Ecto neural progenitor cell (in vitro differentiated cells): ENCODE results near the gene UBE2O.
A peak's percentile ranks its signal among the peaks of the same experiment; 100 is the strongest.

Experiments used
- DNase-seq: peaks from one replicate; pipeline ENCODE4 v3.0.0-alpha.2; 2018; ENCODE audit warnings: low spot score

The UBE2O gene

DNA sequence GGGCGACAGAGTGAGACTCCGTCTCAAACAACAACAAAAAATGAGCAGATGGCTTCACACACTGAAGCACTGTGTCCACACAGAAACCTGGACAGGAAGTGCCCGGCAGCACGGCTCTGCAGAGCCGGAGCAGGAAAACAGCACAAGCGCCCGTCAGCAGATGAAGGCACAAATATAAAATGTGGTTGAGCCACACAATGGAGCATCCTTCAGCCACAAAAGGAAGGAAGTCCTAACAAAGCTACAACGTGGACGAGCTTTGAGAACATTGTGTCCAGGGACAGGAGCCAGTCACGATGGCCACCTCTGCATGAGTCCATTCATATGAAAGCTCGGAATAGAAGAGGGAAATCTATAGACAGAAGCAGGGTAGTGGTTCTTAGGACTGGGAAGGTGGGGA lies 32.6 kb upstream of the UBE2O start:
- DNase-seq, result no peak

DNA sequence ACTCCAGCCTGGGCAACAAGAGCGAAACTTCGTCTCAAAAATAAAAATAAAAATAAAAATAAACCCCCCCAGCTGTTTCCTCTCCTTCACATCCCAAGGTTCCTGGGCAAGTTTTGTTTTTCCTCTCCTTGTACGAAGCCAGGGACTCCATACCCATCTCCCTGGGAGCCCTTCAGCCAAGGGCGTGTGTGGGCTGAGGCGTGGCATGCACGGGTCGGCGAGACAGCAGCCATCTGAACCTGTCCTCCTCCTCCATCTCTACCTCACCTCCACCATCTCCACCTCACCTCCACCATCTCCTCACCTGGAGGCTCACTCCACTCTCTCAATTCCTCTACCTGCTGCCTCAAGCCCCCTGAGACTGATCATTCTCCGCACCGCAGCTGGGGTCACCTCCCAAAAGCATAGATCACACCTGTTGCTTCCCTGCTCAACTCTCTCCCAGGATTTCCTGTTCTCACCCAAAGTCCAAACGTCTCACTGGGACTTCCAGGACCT lies 31.3 kb upstream of the UBE2O start:
- DNase-seq, result no peak

DNA sequence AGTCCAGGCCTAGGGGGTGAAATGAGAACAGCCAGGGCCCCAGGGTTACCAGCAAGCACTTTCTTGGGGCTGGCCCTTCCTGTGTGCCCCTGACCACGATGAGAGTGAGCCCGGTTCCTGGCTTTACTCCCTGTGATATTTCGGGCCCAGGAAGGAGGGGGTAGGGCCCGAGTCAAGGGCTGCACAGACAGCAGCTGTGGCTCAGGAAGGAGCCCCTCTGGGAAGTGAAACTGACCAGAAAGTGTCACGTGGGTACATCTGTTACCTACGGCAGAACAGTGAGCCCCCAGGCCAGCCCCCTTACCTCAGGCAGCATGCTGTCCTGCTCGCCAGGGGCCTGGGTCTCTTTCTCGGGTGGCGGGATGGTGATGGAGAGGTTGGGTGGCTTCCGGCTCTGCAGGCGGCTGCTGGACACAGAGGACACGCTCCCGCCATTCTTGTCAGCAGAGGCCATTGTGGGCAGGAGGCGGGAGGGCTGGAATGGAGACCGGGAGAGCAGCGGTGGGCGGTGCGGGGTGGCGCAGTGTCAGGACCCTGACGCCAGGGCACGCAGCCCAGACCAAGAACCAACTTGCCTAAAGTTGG lies 28.2 kb upstream of the UBE2O start:
- no peak for DNase-seq

DNA sequence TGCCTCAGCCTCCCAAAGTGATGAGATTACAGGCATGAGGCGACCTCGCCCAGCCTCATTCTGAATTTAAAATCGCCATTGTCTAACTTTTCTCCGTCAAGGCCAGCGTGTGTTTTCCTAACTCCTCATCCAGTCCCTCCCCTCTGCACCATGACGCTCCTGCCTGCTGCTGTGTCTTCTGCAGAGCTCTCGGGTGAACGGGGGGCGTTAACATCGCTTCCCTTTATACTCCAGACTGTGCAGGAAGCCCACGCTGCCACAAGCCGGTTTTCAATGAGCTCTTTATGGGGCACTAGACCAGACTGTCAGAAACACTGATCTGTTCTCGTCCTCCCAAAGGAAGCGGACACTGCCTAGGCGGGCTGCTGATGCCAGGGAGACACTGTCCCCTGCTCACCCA lies 27.7 kb upstream of the UBE2O start:
- DNase-seq, result no peak

DNA sequence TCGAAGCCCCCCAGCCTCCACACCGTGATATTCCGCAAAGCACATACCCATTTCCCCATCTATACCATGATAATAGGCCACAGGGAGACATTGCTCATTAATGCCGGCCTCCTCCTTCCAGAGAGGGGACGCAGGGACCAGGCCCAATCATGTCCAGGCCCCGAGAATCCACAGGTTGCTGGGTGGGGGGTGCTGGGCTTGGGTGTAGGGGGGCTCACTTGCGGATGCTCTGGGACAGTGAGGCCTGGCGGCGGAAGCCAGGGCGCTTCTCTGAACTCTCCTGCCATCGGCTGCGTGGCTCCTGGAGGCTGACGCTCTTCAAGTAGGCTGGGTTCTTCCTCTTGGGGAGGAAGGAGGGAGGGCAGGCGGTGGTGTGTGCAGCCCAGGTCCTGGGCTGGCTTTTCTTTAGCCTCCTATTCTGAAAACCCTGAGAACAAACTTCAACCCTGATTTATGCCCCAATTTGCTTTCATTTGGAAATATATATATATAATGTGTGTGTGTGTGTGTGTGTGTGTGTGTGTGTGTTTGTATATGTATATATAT lies 26.6 kb upstream of the UBE2O start:
- DNase-seq, result no peak

DNA sequence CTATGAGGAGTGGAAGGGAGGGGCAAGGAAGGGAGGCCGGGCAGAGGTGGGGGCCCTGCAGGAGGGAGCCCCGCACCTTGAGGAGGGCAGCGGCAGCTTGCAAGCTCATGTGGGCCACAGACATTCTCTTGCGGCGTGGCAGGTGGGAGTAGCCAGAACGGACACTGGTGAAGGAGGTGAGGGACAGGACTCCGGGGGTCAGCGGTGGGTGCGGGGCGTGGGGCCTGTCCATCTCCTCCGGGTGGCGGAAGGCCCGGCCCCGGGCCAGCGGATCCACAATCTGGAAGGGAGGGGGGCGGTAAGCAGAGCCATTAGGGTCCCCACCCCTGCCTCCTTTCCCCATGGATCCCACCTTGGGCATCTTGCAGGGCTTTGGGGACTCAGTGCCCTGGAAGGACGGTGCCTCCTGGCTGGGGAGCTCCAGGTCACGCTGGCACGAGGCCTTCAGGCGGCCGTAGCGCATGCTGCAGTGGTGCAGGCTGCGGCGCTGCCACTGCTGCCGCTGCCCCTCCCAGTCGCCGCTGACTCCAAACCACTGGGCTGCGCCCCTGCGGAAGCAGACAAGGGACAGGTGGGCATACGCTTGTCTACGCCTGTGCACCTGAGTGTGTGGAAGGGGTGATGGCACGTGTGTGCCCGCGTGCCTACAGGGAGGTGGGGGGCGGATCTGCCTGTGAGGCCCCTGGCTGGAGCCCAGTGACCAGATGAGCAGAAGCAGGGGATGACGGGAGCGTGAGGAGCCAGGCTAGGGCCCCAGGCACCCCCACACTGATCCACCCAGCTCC lies 26.0 kb upstream of the UBE2O start:
- DNase-seq, result no peak

DNA sequence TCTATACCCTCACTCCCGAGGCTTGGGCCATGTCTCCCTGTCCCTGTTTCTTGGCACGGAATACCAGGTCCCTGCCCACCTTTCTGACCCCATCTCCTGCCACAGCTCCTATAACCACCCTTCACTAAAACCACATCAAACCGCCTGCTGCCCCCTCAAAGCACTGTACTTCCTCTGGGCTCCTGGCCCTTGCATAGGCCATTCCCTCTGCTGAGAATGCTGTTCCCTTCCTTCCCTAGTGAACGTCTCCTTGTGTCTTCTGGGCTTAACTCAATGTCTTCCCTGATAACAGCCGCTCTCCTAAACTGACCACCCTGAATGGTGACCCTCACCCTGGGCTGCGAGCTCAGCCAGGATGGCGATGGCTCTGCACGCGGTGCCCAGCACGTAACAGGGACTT lies 25.1 kb upstream of the UBE2O start:
- DNase-seq, result no peak

DNA sequence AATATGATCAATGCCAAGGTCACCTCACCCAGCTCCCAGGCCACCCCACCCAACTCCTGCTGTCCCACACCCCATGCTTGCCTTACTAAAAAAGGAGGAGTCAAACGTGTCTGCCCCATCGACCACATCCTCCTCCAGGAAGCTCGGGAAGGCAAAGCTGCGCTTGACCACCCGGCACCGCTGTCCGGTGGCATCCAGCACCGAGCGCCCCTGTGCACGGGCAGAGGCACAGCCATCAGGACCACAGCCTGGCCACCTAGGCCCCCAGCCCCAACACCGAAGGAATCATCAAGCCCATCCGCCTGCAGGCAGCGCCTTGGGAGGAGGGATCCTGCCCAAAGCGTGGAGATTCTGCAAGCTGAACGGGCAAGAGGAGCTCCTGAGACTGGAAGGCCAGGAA lies 24.6 kb upstream of the UBE2O start:
- DNase-seq, result no peak

DNA sequence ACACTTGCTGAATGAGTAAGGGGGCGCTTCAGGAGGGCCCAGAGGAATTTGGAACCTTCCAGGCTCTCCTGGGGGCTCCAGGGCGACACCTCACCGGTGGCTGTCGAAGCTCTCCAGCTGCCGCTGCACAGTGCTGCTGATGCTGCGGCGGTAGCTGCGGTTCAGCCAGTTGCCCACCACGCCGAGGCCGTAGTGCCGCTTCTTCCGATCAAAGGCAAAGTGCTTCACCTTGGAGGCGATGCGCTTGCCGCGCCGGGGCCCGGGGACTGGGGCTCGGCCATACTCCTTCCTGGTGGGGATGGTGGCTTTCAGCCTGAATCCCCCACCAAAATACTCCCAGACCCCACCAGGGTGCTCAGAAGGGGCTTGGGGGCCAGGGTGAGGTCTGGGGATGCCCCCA lies 23.8 kb upstream of the UBE2O start:
- no peak for DNase-seq

DNA sequence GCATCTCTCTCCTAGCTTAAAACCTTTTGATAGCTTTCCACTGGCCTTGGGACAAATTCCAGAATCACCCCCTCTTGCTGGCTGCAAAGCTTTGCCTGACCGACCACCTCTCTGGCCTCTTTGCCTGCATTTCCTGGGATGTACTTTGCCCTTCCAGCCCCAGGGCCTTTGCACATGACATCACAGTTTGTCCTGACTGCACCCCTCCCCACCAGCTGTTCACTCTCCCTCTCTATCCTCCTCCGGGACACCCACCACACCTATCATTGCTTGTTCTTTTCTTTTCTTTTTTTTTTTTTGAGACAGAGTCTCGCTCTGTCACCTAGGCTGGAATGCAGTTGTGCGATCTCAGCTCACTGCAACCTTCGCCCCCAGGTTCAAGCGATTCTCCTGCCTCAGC lies 22.4 kb upstream of the UBE2O start:
- no peak for DNase-seq

DNA sequence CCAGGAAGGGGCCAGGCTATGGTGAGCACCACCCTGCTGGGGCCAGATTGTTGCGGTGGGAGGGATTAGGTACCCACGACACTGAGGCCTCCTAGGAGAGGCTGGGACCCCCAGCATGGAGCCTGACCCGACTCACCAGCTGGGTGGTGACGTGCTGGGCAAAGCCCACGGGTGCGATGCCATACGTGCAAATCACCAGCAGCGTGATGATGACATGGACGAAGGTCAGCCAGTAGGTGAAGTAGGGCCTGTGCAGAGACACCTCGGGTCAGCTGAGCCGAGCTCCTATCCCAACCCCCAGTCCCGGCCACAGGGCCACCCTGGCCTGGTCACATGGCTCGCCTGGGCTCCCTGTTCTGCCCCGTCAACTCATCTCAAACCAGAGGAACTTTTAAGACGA lies 21.9 kb upstream of the UBE2O start:
- no peak for DNase-seq

DNA sequence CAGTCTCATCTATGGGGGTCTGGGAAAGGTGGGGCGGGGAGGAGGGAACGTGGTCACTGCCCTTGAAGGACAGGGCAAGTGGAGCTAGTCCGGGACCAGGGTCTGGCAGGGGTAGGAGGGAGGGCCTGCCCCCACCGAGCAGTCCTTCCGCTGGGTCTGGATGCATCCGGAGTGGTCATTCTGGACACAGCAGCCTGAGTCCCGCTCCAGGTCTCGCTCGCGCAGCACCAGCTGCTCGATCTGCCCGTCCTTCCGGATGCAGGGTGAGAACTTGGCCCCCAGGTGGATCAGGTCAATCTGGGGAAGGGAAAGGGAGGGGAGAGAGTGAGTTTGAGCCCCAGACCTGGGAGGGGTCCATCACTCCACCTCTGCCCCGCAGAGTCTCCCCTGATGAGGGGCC lies 21.3 kb upstream of the UBE2O start:
- no peak for DNase-seq

DNA sequence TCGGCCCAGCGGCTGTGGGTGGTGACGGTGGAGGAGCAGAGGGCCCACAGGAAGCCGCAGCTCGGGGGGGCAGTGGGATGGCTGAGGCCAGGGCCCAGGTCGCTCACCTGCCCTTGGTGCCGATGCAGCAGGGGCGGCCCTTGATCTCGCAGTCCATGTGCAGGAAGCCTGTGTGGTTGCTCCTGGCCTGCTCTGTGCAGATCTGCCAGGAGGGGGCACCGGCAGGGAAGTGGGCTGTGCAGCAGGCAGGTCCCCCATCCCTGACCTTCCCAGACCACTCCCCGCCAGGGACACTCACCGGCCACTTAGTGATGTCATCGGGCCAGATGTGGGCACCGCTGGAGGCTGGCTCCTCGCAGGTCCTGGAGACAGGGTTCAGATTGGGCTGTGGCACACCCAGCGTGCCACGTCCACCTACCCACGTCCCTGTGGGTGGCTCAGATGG lies 20.6 kb upstream of the UBE2O start:
- DNase-seq, result peak; percentile 81

DNA sequence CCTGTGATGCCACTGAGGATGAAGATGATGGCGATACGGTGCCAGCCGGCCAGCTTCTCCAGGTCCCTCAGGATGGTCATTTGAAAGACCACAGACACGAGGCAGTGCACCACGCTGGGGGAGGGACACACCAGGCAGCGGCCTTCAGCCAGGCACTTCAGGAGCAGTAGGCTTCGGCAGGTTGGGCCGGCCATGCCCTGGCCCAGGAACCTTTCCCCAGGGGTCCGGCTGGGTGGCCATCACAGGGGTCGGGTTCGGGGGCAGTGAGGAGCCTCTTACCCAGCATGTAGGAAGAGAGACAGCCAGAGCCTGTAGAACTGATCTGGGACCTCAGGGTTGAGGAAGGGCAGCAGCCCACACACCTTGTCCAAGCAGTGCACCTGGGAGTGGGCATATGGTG lies 19.8 kb upstream of the UBE2O start:
- no peak for DNase-seq

DNA sequence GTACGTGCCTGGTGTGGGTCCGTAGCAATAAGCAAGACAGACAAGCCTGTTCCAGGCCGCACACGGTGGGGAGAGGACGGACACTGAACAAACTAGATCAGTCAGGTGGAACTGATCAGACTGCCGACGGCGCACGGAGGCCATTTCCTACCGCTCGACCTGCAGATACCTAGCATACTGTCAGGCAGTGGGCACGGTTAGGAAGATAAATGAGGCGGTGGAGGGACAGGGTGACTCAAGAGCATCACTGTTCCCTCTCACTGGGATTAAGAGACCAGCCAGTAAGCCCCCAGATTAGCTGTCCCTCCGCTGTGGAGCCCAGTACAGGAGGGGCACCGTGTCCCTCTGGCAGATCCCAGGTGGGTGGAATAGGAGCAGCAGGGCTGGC lies 19.3 kb upstream of the UBE2O start:
- no peak for DNase-seq

DNA sequence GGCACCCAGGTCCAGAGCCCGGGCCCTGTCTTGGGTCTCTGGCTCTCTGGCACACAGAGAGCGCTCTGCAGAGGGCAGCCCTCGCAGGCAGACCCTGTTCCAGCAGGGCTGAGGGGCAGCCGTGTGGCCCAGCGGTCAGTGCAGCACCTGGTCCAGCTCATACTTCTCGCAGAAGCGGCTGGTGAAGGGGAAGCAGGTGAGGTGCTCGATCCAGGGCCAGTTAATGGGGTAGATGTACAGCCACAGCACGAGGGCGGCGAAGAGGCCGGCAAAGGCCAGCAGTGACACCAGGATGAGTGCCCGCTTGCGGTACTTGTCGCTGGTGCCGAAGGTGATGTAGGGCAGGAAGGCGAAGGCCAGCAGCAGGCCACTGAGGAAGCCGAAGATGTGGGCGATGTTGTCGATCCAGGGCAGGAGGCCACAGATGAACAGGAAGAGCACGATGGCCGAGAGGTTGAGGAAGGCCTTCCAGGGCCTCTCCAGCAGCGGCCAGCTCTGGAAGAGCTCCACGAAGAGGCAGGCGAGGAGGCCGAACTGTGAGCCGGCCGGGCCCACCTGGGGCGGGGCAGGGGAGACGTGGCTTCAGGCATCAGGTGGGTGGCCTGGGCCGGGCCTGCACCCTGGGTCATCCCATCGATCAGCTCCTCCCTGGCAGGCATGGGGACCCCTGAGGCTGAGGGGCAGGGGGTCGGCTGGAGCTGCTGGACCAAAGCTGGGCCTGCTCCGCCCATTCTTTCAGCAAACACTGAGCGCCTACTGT lies 18.7 kb upstream of the UBE2O start:
- DNase-seq, result no peak

DNA sequence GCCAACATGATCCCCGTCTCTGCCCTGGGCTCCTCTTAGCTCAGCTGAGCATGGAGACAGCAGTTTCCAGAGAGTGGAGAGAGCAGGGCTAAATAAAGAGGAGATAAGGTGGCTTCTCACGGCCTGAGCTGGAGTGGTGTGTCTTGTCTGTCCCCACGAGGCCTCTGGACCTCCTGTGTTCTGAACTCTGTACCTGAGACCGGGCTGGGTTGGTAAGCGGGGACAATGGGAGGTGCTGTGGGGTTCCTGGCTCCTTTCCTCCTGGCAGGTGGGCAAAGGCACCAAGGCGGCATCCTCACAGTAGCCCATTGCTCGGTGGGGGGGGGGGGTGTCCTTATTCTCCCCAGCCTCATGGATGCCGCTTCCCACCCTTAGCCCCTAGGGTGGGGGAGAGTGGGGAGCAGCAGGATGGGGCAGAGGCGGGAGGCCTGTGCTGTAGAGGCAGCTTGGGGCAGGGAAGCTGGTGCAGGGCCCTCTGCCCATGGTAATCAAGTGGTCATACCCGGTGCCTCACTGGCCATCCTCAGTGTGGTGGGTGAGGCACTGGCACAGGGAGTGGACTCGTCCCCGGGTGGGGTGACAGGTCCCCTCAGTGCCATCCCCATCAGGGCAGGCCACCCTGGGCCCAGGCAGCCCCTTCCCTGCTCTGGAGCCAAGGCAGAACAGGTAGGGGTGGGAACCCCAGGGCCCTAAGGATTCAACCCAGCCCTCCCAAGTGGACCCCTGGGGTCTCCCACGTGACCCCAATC lies 17.2 kb upstream of the UBE2O start:
- DNase-seq, result no peak

DNA sequence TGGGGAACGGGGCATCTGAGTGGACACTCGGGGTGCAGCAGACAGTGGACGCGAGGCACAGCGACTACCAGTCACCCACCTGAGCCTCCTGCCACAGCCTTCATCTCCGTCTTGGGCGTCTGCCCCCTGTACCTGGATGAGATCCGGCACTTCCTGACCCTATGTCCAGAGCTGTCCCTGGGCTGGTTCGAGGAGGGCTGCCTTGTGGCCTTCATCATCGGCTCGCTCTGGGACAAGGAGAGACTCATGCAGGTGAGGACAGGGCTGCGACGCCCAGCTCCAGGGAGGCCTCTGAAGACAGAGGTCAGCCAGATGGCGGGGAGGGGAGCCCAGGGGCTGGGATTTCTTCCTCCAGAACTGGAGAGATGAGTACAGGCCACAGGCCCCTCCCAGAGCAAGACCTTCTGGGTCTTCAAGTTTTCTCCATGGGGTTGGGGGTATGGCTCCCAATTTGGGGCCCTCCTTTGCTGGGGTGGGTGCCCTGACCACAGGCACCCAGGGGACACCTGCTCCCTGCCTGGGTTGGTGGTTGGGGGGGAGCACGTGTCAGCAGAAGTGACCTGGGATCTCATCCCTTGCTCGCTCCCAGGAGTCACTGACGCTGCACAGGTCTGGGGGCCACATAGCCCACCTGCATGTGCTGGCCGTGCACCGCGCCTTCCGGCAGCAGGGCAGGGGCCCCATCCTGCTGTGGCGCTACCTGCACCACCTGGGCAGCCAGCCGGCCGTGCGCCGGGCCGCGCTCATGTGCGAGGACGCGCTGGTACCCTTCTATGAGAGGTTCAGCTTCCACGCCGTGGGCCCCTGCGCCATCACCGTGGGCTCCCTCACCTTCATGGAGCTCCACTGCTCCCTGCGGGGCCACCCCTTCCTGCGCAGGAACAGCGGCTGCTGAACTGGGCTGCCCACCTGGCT lies 16.4 kb upstream of the UBE2O start:
- peak; percentile 50 for DNase-seq

DNA sequence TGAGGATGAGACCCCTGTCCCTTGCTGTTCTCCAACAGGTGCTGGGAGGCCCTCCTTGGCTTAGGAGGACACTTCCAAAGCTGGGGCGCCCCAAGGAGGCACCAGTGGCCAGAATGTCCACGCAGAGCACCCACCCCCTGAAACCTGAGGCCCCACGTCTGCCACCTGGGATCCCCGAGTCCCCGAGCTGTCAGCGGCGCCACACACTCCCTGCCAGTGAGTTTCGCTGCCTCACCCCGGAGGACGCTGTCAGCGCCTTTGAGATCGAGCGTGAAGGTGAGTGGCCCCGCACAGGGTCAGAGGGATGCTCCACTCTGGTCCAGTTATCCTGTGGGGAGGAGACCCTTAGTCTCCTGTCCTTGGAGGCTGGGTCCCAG lies 15.7 kb upstream of the UBE2O start:
- DNase-seq, result peak; percentile 48

DNA sequence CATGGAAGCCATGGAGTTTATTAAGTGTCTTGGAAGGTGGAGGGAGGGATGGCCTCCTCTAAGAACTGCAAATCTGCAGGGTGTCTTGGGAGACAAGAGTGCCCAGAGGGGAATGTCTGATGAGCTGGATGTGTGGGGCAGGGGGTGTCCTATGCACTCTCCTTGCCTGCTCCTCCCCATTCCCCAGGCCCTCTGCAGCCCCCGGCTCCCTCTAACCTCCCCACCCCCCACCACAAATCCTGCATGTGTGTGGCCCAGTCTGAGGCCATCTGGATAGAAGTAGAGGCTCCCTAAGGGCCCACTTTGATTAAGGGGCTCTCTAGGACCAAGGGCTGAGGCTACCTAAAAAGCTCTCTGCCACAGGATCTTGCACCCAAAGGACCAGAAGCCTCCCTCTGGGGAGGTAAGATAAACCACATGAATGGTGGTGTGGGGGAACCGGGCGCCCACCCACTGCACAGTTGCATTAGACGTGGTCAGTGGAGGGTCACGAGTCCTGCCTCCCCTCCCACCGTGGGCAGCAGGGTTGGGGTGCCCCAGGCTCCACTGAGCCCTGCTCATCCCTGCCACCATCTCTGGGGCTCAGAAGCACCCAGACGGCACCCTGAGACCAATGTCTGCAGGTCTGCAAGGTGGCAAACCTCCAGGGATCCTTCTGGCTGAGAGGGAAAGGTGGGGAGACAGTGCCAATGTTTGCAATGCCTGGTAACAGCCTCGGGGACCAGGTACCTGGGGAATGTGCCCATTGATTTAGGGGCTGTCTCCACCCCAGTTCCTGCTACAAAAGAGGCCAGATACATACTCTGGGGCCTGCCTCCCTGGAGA lies 15.1 kb upstream of the UBE2O start:
- peak; percentile 53 for DNase-seq
